A673 (cell line): ENCODE measurements around the gene STX7. TPM values are rescaled to one million over a fixed set of nuclear protein-coding genes. Genes with fewer than 3 reads are reported as not detected.

Experiments used
- BruUV-seq: library from RNA; stranded (reverse); fragments of 400-500 nt; replicated peaks from 2 replicates; lab custom pipeline; 2021; lab: Mats Ljungman, UMichigan
- CTCF ChIA-PET: fragments of 300-600 bp; sonication (Branson Sonifier 250); formaldehyde crosslinking; loops from one replicate; lab custom pipeline; 2022; ENCODE audit warnings: antibody characterized with exemption; lab: Charles Lee
- POLR2A ChIA-PET: fragments of 300-600 bp; sonication (Branson Sonifier 250); formaldehyde crosslinking; loops from one replicate; lab custom pipeline; 2022; ENCODE audit warnings: antibody characterized with exemption; ENCODE audit not compliant: low non-redundant PET; lab: Charles Lee
- DNase-seq: peaks from one replicate; pipeline ENCODE4 v3.0.0-alpha.2; 2015; ENCODE audit warnings: low spot score
- H3K27ac ChIP-seq: fragments of 200-600 bp; sonication (generic); 2 replicates; pipeline ENCODE4 v1.5.1; 2016; ENCODE audit warnings: mixed run types, low read depth, mild to moderate bottlenecking, mixed read lengths, antibody characterized with exemption, low read length; ENCODE audit not compliant: poor library complexity, severe bottlenecking
- H3K27me3 ChIP-seq: fragments of 200-600 bp; sonication (generic); replicated peaks from 2 replicates; pipeline ENCODE4 v1.6.1; 2017; ENCODE audit warnings: mixed run types, low read depth, mild to moderate bottlenecking, mixed read lengths, antibody characterized with exemption, low read length; ENCODE audit not compliant: insufficient read depth, poor library complexity
- H3K36me3 ChIP-seq: fragments of 200-600 bp; sonication (generic); 2 replicates; pipeline ENCODE4 v1.6.1; 2016; ENCODE audit warnings: mixed run types, mild to moderate bottlenecking, mixed read lengths, antibody characterized with exemption, low read length; ENCODE audit not compliant: insufficient read depth, poor library complexity, severe bottlenecking
- H3K4me1 ChIP-seq: fragments of 200-600 bp; sonication (generic); 2 replicates; pipeline ENCODE4 v1.6.1; 2017; ENCODE audit warnings: mixed run types, mild to moderate bottlenecking, mixed read lengths, antibody characterized with exemption, low read length; ENCODE audit not compliant: insufficient read depth, poor library complexity, severe bottlenecking
- H3K4me3 ChIP-seq: fragments of 200-600 bp; sonication (generic); 2 replicates; pipeline ENCODE4 v1.5.1; 2016; ENCODE audit warnings: low read depth, mixed run types, mild to moderate bottlenecking, mixed read lengths, low read length; ENCODE audit not compliant: poor library complexity, severe bottlenecking
- H3K9me3 ChIP-seq: fragments of 200-600 bp; sonication (generic); 2 replicates; pipeline ENCODE4 v1.6.1; 2016; ENCODE audit warnings: mixed run types, low read depth, mild to moderate bottlenecking, mixed read lengths, antibody characterized with exemption, low read length; ENCODE audit not compliant: poor library complexity, severe bottlenecking
- EZH2 ChIP-seq: fragments of 200-600 bp; sonication (generic); IDR thresholded peaks from 2 replicates; pipeline ENCODE4 v1.6.1; 2017; ENCODE audit warnings: borderline replicate concordance, low read depth, mild to moderate bottlenecking, mixed read lengths, antibody characterized with exemption, low read length; ENCODE audit not compliant: poor library complexity, severe bottlenecking
- intact Hi-C: fragments of 100-400 bp; cut with micrococcal nuclease; formaldehyde crosslinking; loops from one replicate; pipeline ENCODE4 v1.10.0; 2022; ENCODE audit not compliant: unreplicated experiment
- total RNA-seq: library from RNA; stranded (reverse); gene quantifications from 2 replicates; pipeline ENCODE4 v1.2.3, GENCODE V29; 2021
- TF ChIP-seq, protein P1 (sequence below): fragments of 300-800, 200-600 bp; sonication (generic); conservative IDR thresholded peaks from 2 replicates; pipeline ENCODE4 v1.5.1; 2017; ENCODE audit warnings: low read depth, mild to moderate bottlenecking, antibody characterized with exemption, low read length, moderate library complexity, mixed read lengths

The STX7 gene
- total RNA-seq, 1 experiment from 2014 or later = 19.5 TPM

DNA sequence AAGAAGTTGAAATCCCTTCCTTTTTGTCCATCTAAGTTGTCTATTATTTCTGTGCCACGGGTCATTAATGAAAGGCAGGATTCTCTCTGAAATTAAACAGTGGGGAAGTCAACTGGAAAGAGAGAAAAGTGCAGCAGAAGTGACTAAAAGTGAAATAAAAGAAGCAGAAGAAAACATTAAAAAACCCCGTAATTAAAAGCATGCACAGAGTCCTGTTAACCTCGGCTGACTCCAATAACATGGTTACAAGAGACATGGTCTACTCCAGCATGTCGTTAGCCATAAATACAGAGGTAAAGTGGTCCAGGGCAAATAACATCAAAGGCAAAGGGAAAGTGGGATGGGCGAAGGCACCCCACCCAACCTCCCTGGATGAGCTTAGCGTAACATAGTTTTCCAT is 98.6 kb downstream of the STX7 start:
- ChIA-PET POLR2A (no interaction called here), CTCF (no interaction called here)
- DNase-seq = no peak
- Histone ChIP-seq H3K27ac (no peak overlapping the region), H3K36me3 (no peaks in the 10 kb centered on the region), H3K27me3 (peaks cover 62% of the 10 kb centered on the region), H3K9me3 (peaks cover 6% of the 10 kb centered on the region), H3K4me3 (no peak overlapping the region), H3K4me1 (no peaks in the 10 kb centered on the region)
- TF ChIP-seq, protein P1, sequence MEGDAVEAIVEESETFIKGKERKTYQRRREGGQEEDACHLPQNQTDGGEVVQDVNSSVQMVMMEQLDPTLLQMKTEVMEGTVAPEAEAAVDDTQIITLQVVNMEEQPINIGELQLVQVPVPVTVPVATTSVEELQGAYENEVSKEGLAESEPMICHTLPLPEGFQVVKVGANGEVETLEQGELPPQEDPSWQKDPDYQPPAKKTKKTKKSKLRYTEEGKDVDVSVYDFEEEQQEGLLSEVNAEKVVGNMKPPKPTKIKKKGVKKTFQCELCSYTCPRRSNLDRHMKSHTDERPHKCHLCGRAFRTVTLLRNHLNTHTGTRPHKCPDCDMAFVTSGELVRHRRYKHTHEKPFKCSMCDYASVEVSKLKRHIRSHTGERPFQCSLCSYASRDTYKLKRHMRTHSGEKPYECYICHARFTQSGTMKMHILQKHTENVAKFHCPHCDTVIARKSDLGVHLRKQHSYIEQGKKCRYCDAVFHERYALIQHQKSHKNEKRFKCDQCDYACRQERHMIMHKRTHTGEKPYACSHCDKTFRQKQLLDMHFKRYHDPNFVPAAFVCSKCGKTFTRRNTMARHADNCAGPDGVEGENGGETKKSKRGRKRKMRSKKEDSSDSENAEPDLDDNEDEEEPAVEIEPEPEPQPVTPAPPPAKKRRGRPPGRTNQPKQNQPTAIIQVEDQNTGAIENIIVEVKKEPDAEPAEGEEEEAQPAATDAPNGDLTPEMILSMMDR = no peak
- intact Hi-C loops = no loop called here
- no TSS peak for BruUV-seq

DNA sequence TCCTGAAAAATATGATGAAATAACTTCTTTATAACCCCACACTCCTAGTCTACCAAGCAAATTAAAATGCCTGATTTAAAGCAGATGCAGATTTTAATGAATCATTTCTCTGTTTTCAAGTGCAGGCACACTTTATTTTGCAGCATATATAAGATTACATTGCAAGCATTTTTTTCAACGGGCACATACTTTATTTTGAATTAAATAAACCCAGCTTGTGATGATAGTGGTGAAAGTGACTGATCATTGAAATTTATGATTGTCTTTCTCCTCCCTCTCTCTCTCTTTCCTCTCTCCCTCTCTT is 99.5 kb downstream of the STX7 start:
- H3K36me3 ChIP-seq = no peaks in the 10 kb centered on the region
- H3K27ac ChIP-seq = no peak overlapping the region
- ChIA-PET POLR2A (no interaction called here), CTCF (no interaction called here)
- intact Hi-C loops = no loop called here
- peaks cover 6% of the 10 kb centered on the region for H3K9me3 ChIP-seq
- BruUV-seq = no TSS peak
- TF ChIP-seq, protein P1 = no peak
- no peak for TF ChIP-seq EZH2
- no peaks in the 10 kb centered on the region for H3K4me1 ChIP-seq
- no peak for DNase-seq
- peaks cover 68% of the 10 kb centered on the region for H3K27me3 ChIP-seq
- H3K4me3 ChIP-seq = no peak overlapping the region

DNA sequence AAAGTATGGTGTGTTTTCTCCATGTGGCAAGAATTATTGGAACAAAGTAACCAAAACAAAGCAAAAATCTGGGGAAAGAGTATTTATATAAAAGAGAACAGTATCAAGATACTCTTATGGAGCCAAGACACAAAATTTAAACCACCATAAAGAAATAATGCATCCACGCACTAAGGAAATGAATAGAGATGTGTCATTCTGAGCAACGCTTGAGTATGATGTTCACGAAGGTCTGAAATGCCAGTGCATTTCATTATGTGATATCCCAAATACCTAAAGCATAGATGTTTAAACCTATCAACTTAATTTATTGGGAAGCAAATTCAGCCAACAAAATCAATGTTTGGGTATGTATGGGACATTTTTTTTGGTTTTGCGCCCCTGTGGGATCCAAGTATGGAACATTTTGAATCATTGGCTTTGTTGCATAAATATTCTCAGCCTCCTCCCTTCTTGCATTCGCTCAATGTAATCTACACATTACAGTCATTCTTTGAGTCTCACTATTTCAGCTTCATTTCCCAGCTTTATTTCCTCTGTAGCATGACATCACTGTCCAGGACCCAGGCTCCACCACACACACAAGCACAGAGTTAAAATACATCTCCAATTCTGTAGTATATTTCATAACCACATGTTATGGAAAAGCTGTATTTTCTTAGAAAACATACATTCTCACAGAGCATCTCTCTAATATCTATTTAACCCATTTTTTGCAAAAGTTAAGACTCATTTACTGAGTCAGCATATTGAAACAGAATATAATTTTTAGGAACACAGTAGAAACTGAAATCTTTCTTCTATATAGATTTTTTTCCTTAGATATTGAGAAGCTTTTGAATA is 100.0 kb downstream of the STX7 start:
- TF ChIP-seq, protein P1 = no peak
- no peak for TF ChIP-seq EZH2
- H3K4me3 ChIP-seq = no peak overlapping the region
- no peaks in the 10 kb centered on the region for H3K36me3 ChIP-seq
- POLR2A ChIA-PET = no interaction called here
- CTCF ChIA-PET = no interaction called here
- peaks cover 68% of the 10 kb centered on the region for H3K27me3 ChIP-seq
- DNase-seq = no peak
- peaks cover 6% of the 10 kb centered on the region for H3K9me3 ChIP-seq
- no peak overlapping the region for H3K27ac ChIP-seq
- no TSS peak for BruUV-seq
- H3K4me1 ChIP-seq = no peaks in the 10 kb centered on the region
- intact Hi-C loops = no loop called here
